MM.1S (cell line): ENCODE data around the gene MICALL1.
"Not testable (repeated sequence)": the region's sequence is repeated elsewhere in the genome, so short reads cannot be mapped to it uniquely, and the experiment has no call there.

Experiments
- DNase-seq: peaks from one replicate; pipeline ENCODE4 v3.0.0-alpha.2; 2015
- H2AFZ ChIP-seq: fragments of 300-600 bp; sonication (generic); 2 replicates; pipeline ENCODE4 v1.6.0; 2016; ENCODE audit warnings: antibody characterized with exemption, low read length
- H3F3A ChIP-seq: fragments of 300-600 bp; sonication (generic); 2 replicates; pipeline ENCODE4 v1.6.1; 2016; ENCODE audit warnings: mild to moderate bottlenecking, antibody characterized with exemption, low read length, moderate library complexity, mixed read lengths; ENCODE audit not compliant: insufficient read depth
- H3K27ac ChIP-seq: fragments of 300-600 bp; sonication (generic); 2 replicates; pipeline ENCODE4 v1.5.1; 2016; ENCODE audit warnings: mild to moderate bottlenecking, low read length
- H3K27me3 ChIP-seq: fragments of 300-600 bp; sonication (generic); replicated peaks from 2 replicates; pipeline ENCODE4 v1.6.0; 2016; ENCODE audit warnings: low read length; ENCODE audit not compliant: insufficient read depth
- H3K36me3 ChIP-seq: fragments of 300-600 bp; sonication (generic); replicated peaks from 2 replicates; pipeline ENCODE4 v1.6.1; 2016; ENCODE audit warnings: mild to moderate bottlenecking, low read length, mixed read lengths; ENCODE audit not compliant: insufficient read depth
- H3K4me1 ChIP-seq: fragments of 300-600 bp; sonication (generic); 2 replicates; pipeline ENCODE4 v1.6.1; 2016; ENCODE audit warnings: low read length, mixed read lengths
- H3K4me2 ChIP-seq: fragments of 300-600 bp; sonication (generic); 2 replicates; pipeline ENCODE4 v1.6.0; 2016; ENCODE audit warnings: low read depth, low read length
- H3K4me3 ChIP-seq: fragments of 300-600 bp; sonication (generic); 2 replicates; pipeline ENCODE4 v1.5.1; 2016; ENCODE audit warnings: low read length, mixed read lengths
- H3K79me2 ChIP-seq: fragments of 300-600 bp; sonication (generic); 2 replicates; pipeline ENCODE4 v1.6.1; 2016; ENCODE audit warnings: mixed run types, low read length, mixed read lengths
- H3K9ac ChIP-seq: fragments of 300-600 bp; sonication (generic); 2 replicates; pipeline ENCODE4 v1.6.1; 2016; ENCODE audit warnings: low read length, mixed read lengths
- H3K9me2 ChIP-seq: fragments of 300-600 bp; sonication (generic); replicated peaks from 2 replicates; pipeline ENCODE4 v1.6.1; 2016; ENCODE audit warnings: mild to moderate bottlenecking, low read length, mixed read lengths; ENCODE audit not compliant: insufficient read depth
- H3K9me3 ChIP-seq: fragments of 300-600 bp; sonication (generic); replicated peaks from 2 replicates; pipeline ENCODE4 v1.6.1; 2016; ENCODE audit warnings: mild to moderate bottlenecking, low read length, mixed read lengths; ENCODE audit not compliant: insufficient read depth
- H4K20me1 ChIP-seq: fragments of 300-600 bp; sonication (generic); 2 replicates; pipeline ENCODE4 v1.6.1; 2016; ENCODE audit warnings: mild to moderate bottlenecking, low read length, moderate library complexity, mixed read lengths; ENCODE audit not compliant: insufficient read depth
- CTCF ChIP-seq: fragments of 300-600 bp; sonication (generic); IDR thresholded peaks from 2 replicates; pipeline ENCODE4 v1.5.1; 2016; ENCODE audit warnings: antibody characterized with exemption, low read length, mixed read lengths
- EZH2 ChIP-seq: fragments of 300-600 bp; sonication (generic); optimal IDR thresholded peaks from 2 replicates; pipeline ENCODE3; 2017; ENCODE audit warnings: low read depth, mild to moderate bottlenecking, antibody characterized with exemption, low read length, mixed read lengths
- EZH2phosphoT487 ChIP-seq: fragments of 300-600 bp; sonication (generic); IDR thresholded peaks from 2 replicates; pipeline ENCODE4 v1.6.1; 2018; ENCODE audit warnings: antibody characterized with exemption, low read length

MICALL1 gene

GRCh38 chr22:37951305-37951704 lies 45.2 kb downstream of the MICALL1 start:
- no peak overlapping the region for H2AFZ ChIP-seq
- no peaks in the 10 kb centered on the region; the same call in 1 of the 2 replicates for H3K27me3 ChIP-seq
- peaks cover 7% of the 10 kb centered on the region for H3K4me1 ChIP-seq
- H3F3A ChIP-seq = no peaks in the 10 kb centered on the region
- no peak overlapping the region for H3K27ac ChIP-seq
- no peak overlapping the region for H3K4me2 ChIP-seq
- peaks cover 24% of the 10 kb centered on the region for H3K79me2 ChIP-seq
- no peak overlapping the region for H3K4me3 ChIP-seq
- H3K9me3 ChIP-seq = no peaks in the 10 kb centered on the region
- H4K20me1 ChIP-seq = no peaks in the 10 kb centered on the region
- no peak overlapping the region for H3K9ac ChIP-seq
- no peak for DNase-seq
- no peaks in the 10 kb centered on the region for H3K36me3 ChIP-seq
- TF ChIP-seq CTCF = no peak
- no peak for TF ChIP-seq EZH2
- no peak for TF ChIP-seq EZH2phosphoT487
- no peaks in the 10 kb centered on the region for H3K9me2 ChIP-seq

GRCh38 chr22:37952629-37953028 lies 46.5 kb downstream of the MICALL1 start:
- Histone ChIP-seq H2AFZ (peak overlapping the region; percentile 98), H3K4me2 (peak overlapping the region; percentile 100), H3K79me2 (peaks cover 33% of the 10 kb centered on the region), H3K4me3 (peak overlapping the region; percentile 98)
- H3K27ac ChIP-seq, H3F3A ChIP-seq, H3K4me1 ChIP-seq, H3K9me3 ChIP-seq, H3K9me2 ChIP-seq, H3K9ac ChIP-seq, DNase-seq, H4K20me1 ChIP-seq, H3K36me3 ChIP-seq, H3K27me3 ChIP-seq: not testable (repeated sequence)

- Histone ChIP-seq H3K9me2 (no peaks in the 10 kb centered on the region), H3F3A (no peaks in the 10 kb centered on the region), H2AFZ (peak overlapping the region; percentile 98), H3K36me3 (no peaks in the 10 kb centered on the region; the same call in 1 of the 2 replicates), H3K4me2 (peak overlapping the region; percentile 100), H3K79me2 (peaks cover 36% of the 10 kb centered on the region), H3K4me1 (peaks cover 7% of the 10 kb centered on the region), H4K20me1 (no peaks in the 10 kb centered on the region), H3K27ac (no peak overlapping the region), H3K9me3 (no peaks in the 10 kb centered on the region), H3K9ac (peak overlapping the region; percentile 84; the same call in 1 of the 2 replicates), H3K4me3 (peak overlapping the region; percentile 98), H3K27me3 (no peaks in the 10 kb centered on the region; the same call in 1 of the 2 replicates)
- no peak for DNase-seq
- TF ChIP-seq EZH2 (no peak), EZH2phosphoT487 (no peak), CTCF (no peak)
These were observed 47.0 kb downstream of the MICALL1 start for GRCh38 chr22:37953062-37953436.

DNA sequence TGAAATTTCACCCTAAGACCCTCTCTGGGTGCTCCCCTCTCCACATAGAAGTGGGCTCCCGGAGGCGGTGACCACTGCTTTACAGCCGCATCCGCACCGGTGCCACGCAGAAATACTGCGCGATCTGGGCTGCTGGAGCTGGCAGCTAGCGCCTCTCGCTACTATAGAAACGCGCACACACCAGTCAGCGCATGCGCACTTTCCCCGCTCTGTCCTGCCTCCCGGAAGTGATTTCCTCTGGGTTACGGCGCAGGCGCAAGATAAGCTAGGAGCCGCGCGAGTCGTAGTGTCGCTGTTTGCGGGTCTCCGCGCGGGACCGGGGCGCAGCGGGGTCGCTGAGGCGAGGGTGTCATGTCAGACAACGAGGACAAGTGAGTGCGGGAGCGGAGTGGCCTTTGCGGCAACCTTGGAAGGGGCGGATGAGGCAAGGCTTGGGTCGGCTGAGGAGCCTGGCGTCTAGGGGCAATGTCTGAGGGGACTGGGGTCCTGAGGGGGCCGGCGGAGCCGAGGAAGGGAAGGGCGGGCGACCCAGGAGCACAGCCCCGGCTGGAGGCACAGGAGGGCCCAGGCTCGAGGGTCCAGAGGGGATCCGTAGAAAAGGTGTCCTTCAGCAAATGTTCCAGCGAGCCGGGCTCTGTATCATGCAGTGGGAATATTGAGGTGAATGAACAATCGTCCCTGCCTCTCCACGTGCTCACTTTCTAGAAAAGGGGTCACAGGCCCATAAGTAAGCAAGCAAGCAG lies 47.5 kb downstream of the MICALL1 start, which contains the start of the genes C22orf23 and POLR2F:
C22orf23 (minus strand) TSS at position 165 of the 743 bp plus-strand sequence. CDS start 452 bp downstream, outside the sequence.
POLR2F (plus strand) TSS at position 263 of the 743 bp plus-strand sequence; CDS start at position 352, 89 bp downstream.
- H3K9me3 ChIP-seq = no peaks in the 10 kb centered on the region
- H3K9ac ChIP-seq = peak within 1 kb of the TSS; percentile 84
- H3K4me2 ChIP-seq = peak within 1 kb of the TSS; percentile 100
- H3K27ac ChIP-seq = no peak within 1 kb of the TSS
- peaks cover 36% of the 10 kb centered on the region for H3K79me2 ChIP-seq
- H3K9me2 ChIP-seq = no peaks in the 10 kb centered on the region
- no peaks in the 10 kb centered on the region for H4K20me1 ChIP-seq
- H3K27me3 ChIP-seq = no peaks in the 10 kb centered on the region; the same call in 1 of the 2 replicates
- peak within 1 kb of the TSS; percentile 98 for H3K4me3 ChIP-seq
- H2AFZ ChIP-seq = peak within 1 kb of the TSS; percentile 98
- peak; percentile 98 for DNase-seq
- peaks cover 7% of the 10 kb centered on the region for H3K4me1 ChIP-seq
- TF ChIP-seq EZH2 (no peak), EZH2phosphoT487 (no peak), CTCF (no peak)
- H3F3A ChIP-seq = no peaks in the 10 kb centered on the region
- peaks cover 2% of the 10 kb centered on the region for H3K36me3 ChIP-seq
